Liver (tissue), 3 donors: ENCODE data around the gene TREX2.

Source experiments
- EGR1 ChIP-seq, 2 donors: IDR thresholded peaks; 2 replicates each; pipeline ENCODE4 v1.6.1; 2016 to 2018; ENCODE audit warnings: antibody characterized with exemption in 2 of 2, low read depth in 2 of 2
- FOXA1 ChIP-seq: IDR thresholded peaks from 2 replicates; pipeline ENCODE4 v1.6.1; 2016; ENCODE audit warnings: antibody characterized with exemption
- FOXA2 ChIP-seq: IDR thresholded peaks from 2 replicates; pipeline ENCODE4 v1.6.1; 2016; ENCODE audit warnings: antibody characterized with exemption
- JUND ChIP-seq, 2 donors: IDR thresholded peaks; 2 replicates each; pipeline ENCODE4 v1.6.1; 2016; ENCODE audit warnings: antibody characterized with exemption in 2 of 2
- RAD21 ChIP-seq, 2 donors: IDR thresholded peaks; 2 replicates each; pipeline ENCODE4 v1.6.1; 2016; ENCODE audit warnings: antibody characterized with exemption in 2 of 2, mild to moderate bottlenecking in 2 of 2
- TAF1 ChIP-seq: conservative IDR thresholded peaks from 2 replicates; pipeline ENCODE4 v1.6.1; 2016; ENCODE audit warnings: antibody characterized with exemption, mild to moderate bottlenecking
- YY1 ChIP-seq: IDR thresholded peaks from 2 replicates; pipeline ENCODE4 v1.6.1; 2016; ENCODE audit warnings: antibody characterized with exemption, mild to moderate bottlenecking
- TF ChIP-seq, protein P1 (sequence below): fragments of 150-350 bp; IDR thresholded peaks from 2 replicates; pipeline ENCODE4 v1.5.1; 2017; ENCODE audit warnings: improper control_type of control experiment, low read depth, low read length; ENCODE audit not compliant: missing input control
- TF ChIP-seq, protein P2 (sequence below): IDR thresholded peaks from 2 replicates; pipeline ENCODE4 v1.6.1; 2016; ENCODE audit warnings: antibody characterized with exemption
- TF ChIP-seq, protein P3 (sequence below): IDR thresholded peaks from 2 replicates; pipeline ENCODE4 v1.6.1; 2016; ENCODE audit warnings: antibody characterized with exemption
- donor health status: healthy.
- donor health status: healthy.

DNA sequence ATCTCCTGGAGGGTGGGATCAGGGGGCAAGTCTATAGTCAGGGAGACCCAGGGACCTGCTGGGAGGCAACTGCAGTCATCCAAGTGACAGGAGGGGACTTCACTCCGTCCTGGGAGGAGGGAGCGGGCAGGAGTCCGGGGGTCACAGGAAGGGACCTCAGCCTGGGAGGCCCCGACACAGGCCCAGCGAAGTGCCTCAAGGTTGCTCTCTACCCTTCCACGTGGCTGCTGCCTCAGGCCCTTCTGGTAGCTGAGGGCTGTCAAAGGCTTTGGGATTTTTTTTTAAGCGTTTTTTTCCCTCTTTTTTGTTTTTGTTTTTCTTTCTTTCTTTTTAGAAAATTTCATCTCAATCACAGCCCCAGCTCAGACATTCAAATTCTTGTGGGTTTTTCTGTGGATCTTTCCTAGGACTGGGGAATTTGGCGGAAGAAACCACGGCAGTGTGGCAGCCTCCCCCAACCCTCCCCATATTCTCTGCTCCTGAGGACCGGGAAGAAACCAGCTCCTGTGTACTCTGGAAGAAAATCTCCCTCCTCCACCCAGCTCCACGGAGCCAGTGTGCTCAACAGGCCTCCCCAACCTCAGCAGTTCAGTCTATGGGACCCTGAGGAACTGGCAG is 25.9 kb upstream of the TREX2 start:
- TF ChIP-seq, protein P1, sequence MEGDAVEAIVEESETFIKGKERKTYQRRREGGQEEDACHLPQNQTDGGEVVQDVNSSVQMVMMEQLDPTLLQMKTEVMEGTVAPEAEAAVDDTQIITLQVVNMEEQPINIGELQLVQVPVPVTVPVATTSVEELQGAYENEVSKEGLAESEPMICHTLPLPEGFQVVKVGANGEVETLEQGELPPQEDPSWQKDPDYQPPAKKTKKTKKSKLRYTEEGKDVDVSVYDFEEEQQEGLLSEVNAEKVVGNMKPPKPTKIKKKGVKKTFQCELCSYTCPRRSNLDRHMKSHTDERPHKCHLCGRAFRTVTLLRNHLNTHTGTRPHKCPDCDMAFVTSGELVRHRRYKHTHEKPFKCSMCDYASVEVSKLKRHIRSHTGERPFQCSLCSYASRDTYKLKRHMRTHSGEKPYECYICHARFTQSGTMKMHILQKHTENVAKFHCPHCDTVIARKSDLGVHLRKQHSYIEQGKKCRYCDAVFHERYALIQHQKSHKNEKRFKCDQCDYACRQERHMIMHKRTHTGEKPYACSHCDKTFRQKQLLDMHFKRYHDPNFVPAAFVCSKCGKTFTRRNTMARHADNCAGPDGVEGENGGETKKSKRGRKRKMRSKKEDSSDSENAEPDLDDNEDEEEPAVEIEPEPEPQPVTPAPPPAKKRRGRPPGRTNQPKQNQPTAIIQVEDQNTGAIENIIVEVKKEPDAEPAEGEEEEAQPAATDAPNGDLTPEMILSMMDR: no peak
- TF ChIP-seq FOXA2: no peak
- TF ChIP-seq YY1: no peak
- TF ChIP-seq, protein P2, sequence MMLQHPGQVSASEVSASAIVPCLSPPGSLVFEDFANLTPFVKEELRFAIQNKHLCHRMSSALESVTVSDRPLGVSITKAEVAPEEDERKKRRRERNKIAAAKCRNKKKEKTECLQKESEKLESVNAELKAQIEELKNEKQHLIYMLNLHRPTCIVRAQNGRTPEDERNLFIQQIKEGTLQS: no peak
- no peak for TF ChIP-seq RAD21 (IDR thresholded peaks at IDR 0.05)
- TF ChIP-seq EGR1 (IDR thresholded peaks at IDR 0.05; ENCODE audit: low read depth in 2 of 2): no peak
- TF ChIP-seq FOXA1: no peak
- no peak for TF ChIP-seq JUND (IDR thresholded peaks at IDR 0.05)
- TF ChIP-seq, protein P3, sequence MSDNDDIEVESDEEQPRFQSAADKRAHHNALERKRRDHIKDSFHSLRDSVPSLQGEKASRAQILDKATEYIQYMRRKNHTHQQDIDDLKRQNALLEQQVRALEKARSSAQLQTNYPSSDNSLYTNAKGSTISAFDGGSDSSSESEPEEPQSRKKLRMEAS: no peak
- no peak for TF ChIP-seq TAF1
